Retinal pigment epithelial cell (primary cell): ENCODE data around the gene SLC4A7.

Experiments used
- DNase-seq: peaks from one replicate; pipeline ENCODE4 v3.0.0-alpha.2; 2010; ENCODE audit warnings: low read depth
- H3K4me3 ChIP-seq: 2 replicates; pipeline ENCODE4 v1.5.1; 2011; ENCODE audit warnings: mild to moderate bottlenecking, low read length, control low read depth, moderate library complexity
- TF ChIP-seq, protein P1 (sequence below): conservative IDR thresholded peaks from 2 replicates; pipeline ENCODE4 v1.5.1; 2011; ENCODE audit warnings: low read depth, low read length, control low read depth, inconsistent platforms

Gene SLC4A7

DNA sequence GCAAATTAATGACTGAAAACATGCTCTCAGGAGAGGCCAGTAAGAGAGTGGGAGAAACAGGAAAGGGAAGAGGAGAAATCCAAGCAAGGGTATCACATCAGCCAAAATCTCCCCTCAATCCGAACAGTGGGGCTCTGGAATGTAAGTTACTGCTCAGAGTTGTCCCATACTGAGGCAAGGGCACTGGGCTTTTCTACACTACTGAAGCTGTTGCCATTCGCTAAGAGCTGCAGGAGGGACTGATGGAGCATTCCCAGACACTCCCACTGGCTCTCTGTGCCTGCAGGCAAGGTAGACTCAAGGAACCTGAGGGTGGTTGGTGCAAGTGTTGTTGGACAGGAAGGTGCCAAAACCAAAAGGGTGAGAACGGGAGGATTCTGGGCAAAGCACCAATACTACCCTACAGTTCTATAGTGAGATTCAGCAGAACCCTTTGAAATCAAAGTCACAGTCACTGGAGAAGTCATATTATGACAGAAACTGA, 161.1 kb downstream of the SLC4A7 start:
- DNase-seq: no peak
- H3K4me3 ChIP-seq: no peak overlapping the region
- TF ChIP-seq, protein P1, sequence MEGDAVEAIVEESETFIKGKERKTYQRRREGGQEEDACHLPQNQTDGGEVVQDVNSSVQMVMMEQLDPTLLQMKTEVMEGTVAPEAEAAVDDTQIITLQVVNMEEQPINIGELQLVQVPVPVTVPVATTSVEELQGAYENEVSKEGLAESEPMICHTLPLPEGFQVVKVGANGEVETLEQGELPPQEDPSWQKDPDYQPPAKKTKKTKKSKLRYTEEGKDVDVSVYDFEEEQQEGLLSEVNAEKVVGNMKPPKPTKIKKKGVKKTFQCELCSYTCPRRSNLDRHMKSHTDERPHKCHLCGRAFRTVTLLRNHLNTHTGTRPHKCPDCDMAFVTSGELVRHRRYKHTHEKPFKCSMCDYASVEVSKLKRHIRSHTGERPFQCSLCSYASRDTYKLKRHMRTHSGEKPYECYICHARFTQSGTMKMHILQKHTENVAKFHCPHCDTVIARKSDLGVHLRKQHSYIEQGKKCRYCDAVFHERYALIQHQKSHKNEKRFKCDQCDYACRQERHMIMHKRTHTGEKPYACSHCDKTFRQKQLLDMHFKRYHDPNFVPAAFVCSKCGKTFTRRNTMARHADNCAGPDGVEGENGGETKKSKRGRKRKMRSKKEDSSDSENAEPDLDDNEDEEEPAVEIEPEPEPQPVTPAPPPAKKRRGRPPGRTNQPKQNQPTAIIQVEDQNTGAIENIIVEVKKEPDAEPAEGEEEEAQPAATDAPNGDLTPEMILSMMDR: no peak
